HL-60 (cell line): ENCODE measurements around the gene MECR.

ENCODE experiments used
- GABPA ChIP-seq: IDR thresholded peaks from 2 replicates; pipeline ENCODE4 v1.6.1; 2012; ENCODE audit warnings: low read depth
- POLR2AphosphoS5 ChIP-seq: IDR thresholded peaks from 2 replicates; pipeline ENCODE4 v1.6.1; 2012; ENCODE audit warnings: low read depth
- SPI1 ChIP-seq: IDR thresholded peaks from 2 replicates; pipeline ENCODE4 v1.6.1; 2012; ENCODE audit warnings: low read depth, mild to moderate bottlenecking, borderline replicate concordance
- TF ChIP-seq, protein P1 (sequence below): IDR thresholded peaks from one replicate; pipeline ENCODE4 v1.5.1; 2011; ENCODE audit warnings: low read length, control low read depth, inconsistent platforms; ENCODE audit not compliant: insufficient read depth
- TF ChIP-seq, protein P2 (sequence below): IDR thresholded peaks from 2 replicates; pipeline ENCODE4 v1.6.1; 2012; ENCODE audit warnings: low read depth; ENCODE audit not compliant: insufficient replicate concordance

DNA sequence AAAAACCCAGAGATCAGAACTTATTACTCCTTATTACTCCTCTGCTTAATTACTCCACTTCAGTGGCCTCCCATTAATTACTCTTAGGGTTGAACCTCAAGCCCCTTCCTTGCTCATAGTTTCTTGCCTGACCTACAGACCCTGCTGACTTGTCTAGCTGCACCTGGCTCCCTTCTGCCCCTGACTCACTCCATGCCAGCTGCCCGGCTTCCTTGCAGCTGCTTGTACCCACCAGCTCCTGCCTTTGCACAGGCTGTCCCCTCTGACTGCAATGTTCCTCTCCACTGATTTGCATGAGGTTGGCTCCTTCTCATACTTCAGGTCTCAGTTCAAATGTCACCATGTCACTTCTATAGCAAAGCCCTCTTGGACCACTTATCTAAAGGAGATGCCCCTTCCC is 3.7 kb upstream of the MECR start:
- TF ChIP-seq, protein P1, sequence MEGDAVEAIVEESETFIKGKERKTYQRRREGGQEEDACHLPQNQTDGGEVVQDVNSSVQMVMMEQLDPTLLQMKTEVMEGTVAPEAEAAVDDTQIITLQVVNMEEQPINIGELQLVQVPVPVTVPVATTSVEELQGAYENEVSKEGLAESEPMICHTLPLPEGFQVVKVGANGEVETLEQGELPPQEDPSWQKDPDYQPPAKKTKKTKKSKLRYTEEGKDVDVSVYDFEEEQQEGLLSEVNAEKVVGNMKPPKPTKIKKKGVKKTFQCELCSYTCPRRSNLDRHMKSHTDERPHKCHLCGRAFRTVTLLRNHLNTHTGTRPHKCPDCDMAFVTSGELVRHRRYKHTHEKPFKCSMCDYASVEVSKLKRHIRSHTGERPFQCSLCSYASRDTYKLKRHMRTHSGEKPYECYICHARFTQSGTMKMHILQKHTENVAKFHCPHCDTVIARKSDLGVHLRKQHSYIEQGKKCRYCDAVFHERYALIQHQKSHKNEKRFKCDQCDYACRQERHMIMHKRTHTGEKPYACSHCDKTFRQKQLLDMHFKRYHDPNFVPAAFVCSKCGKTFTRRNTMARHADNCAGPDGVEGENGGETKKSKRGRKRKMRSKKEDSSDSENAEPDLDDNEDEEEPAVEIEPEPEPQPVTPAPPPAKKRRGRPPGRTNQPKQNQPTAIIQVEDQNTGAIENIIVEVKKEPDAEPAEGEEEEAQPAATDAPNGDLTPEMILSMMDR: no peak
- TF ChIP-seq POLR2AphosphoS5 (no peak), SPI1 (no peak), GABPA (no peak)
- TF ChIP-seq, protein P2, sequence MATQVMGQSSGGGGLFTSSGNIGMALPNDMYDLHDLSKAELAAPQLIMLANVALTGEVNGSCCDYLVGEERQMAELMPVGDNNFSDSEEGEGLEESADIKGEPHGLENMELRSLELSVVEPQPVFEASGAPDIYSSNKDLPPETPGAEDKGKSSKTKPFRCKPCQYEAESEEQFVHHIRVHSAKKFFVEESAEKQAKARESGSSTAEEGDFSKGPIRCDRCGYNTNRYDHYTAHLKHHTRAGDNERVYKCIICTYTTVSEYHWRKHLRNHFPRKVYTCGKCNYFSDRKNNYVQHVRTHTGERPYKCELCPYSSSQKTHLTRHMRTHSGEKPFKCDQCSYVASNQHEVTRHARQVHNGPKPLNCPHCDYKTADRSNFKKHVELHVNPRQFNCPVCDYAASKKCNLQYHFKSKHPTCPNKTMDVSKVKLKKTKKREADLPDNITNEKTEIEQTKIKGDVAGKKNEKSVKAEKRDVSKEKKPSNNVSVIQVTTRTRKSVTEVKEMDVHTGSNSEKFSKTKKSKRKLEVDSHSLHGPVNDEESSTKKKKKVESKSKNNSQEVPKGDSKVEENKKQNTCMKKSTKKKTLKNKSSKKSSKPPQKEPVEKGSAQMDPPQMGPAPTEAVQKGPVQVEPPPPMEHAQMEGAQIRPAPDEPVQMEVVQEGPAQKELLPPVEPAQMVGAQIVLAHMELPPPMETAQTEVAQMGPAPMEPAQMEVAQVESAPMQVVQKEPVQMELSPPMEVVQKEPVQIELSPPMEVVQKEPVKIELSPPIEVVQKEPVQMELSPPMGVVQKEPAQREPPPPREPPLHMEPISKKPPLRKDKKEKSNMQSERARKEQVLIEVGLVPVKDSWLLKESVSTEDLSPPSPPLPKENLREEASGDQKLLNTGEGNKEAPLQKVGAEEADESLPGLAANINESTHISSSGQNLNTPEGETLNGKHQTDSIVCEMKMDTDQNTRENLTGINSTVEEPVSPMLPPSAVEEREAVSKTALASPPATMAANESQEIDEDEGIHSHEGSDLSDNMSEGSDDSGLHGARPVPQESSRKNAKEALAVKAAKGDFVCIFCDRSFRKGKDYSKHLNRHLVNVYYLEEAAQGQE: no peak
